Keratinocyte (primary cell): ENCODE data around the gene FGFBP2. TPM values are rescaled to one million over a fixed set of nuclear protein-coding genes. Genes with fewer than 3 reads are reported as not detected.
A peak's percentile ranks its signal among the peaks of the same experiment; 100 is the strongest.

Source experiments
- DNase-seq: peaks from one replicate; pipeline ENCODE4 v3.0.0-alpha.2; 2011; ENCODE audit warnings: low read depth, missing footprints, low spot score
- FAIRE-seq: peaks from 2 replicates; lab custom pipeline; 2011; peaks lifted over from hg19 to GRCh38; lab: Jason Lieb, UNC
- H2AFZ ChIP-seq: 2 replicates; pipeline ENCODE4 v1.6.0; 2012; ENCODE audit warnings: low read length, control low read depth, inconsistent platforms; ENCODE audit not compliant: control insufficient read depth
- H3K27ac ChIP-seq: 2 replicates; pipeline ENCODE4 v1.5.1; 2011; ENCODE audit warnings: low read length; ENCODE audit not compliant: control insufficient read depth, insufficient read depth
- H3K27me3 ChIP-seq: 3 replicates; pipeline ENCODE4 v1.6.0; 2011; ENCODE audit warnings: low read length; ENCODE audit not compliant: control insufficient read depth, insufficient read depth; ENCODE audit errors: extremely low read depth
- H3K36me3 ChIP-seq, 2 experiments: 2 replicates in 1 of 2; 3 replicates in 1 of 2; pipeline ENCODE4 v1.5.1; 2011; ENCODE audit warnings: low read length in 2 of 2, mild to moderate bottlenecking in 1 of 2; ENCODE audit not compliant: control insufficient read depth in 2 of 2, insufficient read depth in 2 of 2; ENCODE audit errors: extremely low read depth in 1 of 2
- H3K4me1 ChIP-seq: 3 replicates; pipeline ENCODE4 v1.5.1; 2011; ENCODE audit warnings: low read length; ENCODE audit not compliant: control insufficient read depth, insufficient read depth; ENCODE audit errors: extremely low read depth
- H3K4me2 ChIP-seq: 3 replicates; pipeline ENCODE4 v1.6.0; 2011; ENCODE audit warnings: low read depth, low read length; ENCODE audit not compliant: control insufficient read depth, insufficient read depth; ENCODE audit errors: extremely low read depth
- H3K4me3 ChIP-seq, 3 experiments: fragments of 200-600 bp in 1 of 3; sonication (generic) in 1 of 3; 2 replicates in 2 of 3; 3 replicates in 1 of 3; pipeline ENCODE4 v1.5.1; 2011 to 2016; ENCODE audit warnings: low read length in 3 of 3, mild to moderate bottlenecking in 3 of 3, control low read depth in 2 of 3, inconsistent platforms in 1 of 3, low read depth in 1 of 3, mixed read lengths in 1 of 3, mixed run types in 1 of 3, moderate library complexity in 1 of 3; ENCODE audit not compliant: control insufficient read depth in 2 of 3, insufficient read depth in 2 of 3; ENCODE audit errors: extremely low read depth in 1 of 3
- H3K79me2 ChIP-seq: 2 replicates; pipeline ENCODE4 v1.6.0; 2012; ENCODE audit warnings: low read length; ENCODE audit not compliant: control insufficient read depth, insufficient read depth
- H3K9ac ChIP-seq: 3 replicates; pipeline ENCODE4 v1.6.0; 2011; ENCODE audit warnings: low read length; ENCODE audit not compliant: control insufficient read depth, insufficient read depth; ENCODE audit errors: extremely low read depth
- H3K9me1 ChIP-seq: 3 replicates; pipeline ENCODE4 v1.6.0; 2011; ENCODE audit warnings: low read length; ENCODE audit not compliant: control insufficient read depth, insufficient read depth; ENCODE audit errors: extremely low read depth
- H3K9me3 ChIP-seq: 2 replicates; pipeline ENCODE4 v1.5.1; 2012; ENCODE audit warnings: low read depth, low read length; ENCODE audit not compliant: control insufficient read depth
- H4K20me1 ChIP-seq: 3 replicates; pipeline ENCODE4 v1.6.0; 2011; ENCODE audit warnings: low read length; ENCODE audit not compliant: control insufficient read depth, insufficient read depth; ENCODE audit errors: extremely low read depth
- EZH2 ChIP-seq: IDR thresholded peaks from one replicate; pipeline ENCODE4 v1.6.1; 2012; ENCODE audit warnings: inconsistent platforms, mild to moderate bottlenecking, low read length, moderate library complexity
- dilution Hi-C: fragments of 300-500 bp; cut with MboI; formaldehyde crosslinking; loops from one replicate; pipeline ENCODE4 v1.7.0; 2020; ENCODE audit warnings: low sequenced_read_pairs; ENCODE audit not compliant: extremely low pct_ligation_motif_present
- polyA plus RNA-seq, 5 experiments: library from polyadenylated mRNA; depleted of rRNA in 3 of 5; stranded (reverse) in 3 of 5; stranded (forward) in 1 of 5; unstranded in 1 of 5; fragments of >200 nt; gene quantifications; 1 replicate in 1 of 5; 2 replicates in 3 of 5; 3 replicates in 1 of 5; pipeline versions ENCODE4 v1.2.1 to v1.2.3, GENCODE V29; 2011 to 2012; ENCODE audit warnings: missing spikeins in 2 of 5, low read depth in 1 of 5, low replicate concordance in 1 of 5
- TF ChIP-seq, protein P1 (sequence below), 3 experiments: IDR thresholded peaks in 1 of 3; conservative IDR thresholded peaks in 1 of 3; optimal IDR thresholded peaks in 1 of 3; 2 replicates in 2 of 3; 3 replicates in 1 of 3; pipeline versions ENCODE3 to v1.5.1; 2011; ENCODE audit warnings: low read length in 3 of 3, mild to moderate bottlenecking in 3 of 3, moderate library complexity in 2 of 3, control low read depth in 1 of 3, inconsistent platforms in 1 of 3; ENCODE audit not compliant: insufficient read depth in 2 of 3; ENCODE audit errors: extremely low read depth in 1 of 3

Gene FGFBP2
- polyA plus RNA-seq, 1 donor (not counting 4 experiments of a cell fraction or from before 2014, with no cell fraction given), result not detected

DNA sequence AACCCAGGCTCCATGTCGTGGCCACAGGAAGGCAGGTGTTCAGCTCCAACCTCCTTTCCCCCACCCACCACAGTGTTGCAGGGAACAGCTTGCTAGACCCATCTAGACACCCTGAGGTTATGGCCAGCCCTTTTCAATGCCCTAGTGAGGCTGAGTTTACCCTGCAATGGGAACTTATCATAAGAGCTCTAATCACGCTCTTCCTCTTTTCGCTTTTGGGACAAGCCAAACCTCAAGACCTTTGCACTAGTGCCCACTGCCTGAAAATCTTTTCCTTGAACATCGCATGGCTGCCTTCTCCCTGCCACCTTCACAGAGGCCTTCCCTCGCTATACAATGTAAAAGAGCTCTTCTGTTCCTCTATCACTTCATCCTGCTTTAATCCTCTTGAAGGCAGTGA lies 2.4 kb upstream of the FGFBP2 start:
- no peak for TF ChIP-seq EZH2
- TF ChIP-seq, protein P1, sequence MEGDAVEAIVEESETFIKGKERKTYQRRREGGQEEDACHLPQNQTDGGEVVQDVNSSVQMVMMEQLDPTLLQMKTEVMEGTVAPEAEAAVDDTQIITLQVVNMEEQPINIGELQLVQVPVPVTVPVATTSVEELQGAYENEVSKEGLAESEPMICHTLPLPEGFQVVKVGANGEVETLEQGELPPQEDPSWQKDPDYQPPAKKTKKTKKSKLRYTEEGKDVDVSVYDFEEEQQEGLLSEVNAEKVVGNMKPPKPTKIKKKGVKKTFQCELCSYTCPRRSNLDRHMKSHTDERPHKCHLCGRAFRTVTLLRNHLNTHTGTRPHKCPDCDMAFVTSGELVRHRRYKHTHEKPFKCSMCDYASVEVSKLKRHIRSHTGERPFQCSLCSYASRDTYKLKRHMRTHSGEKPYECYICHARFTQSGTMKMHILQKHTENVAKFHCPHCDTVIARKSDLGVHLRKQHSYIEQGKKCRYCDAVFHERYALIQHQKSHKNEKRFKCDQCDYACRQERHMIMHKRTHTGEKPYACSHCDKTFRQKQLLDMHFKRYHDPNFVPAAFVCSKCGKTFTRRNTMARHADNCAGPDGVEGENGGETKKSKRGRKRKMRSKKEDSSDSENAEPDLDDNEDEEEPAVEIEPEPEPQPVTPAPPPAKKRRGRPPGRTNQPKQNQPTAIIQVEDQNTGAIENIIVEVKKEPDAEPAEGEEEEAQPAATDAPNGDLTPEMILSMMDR (optimal IDR thresholded peaks at IDR 0.05 in 1 of 3, IDR thresholded peaks at IDR 0.05 in 1 of 3, conservative IDR thresholded peaks at IDR 0.05 in 1 of 3; ENCODE audit: extremely low read depth in 1 of 3, insufficient read depth in 2 of 3, low read length in 3 of 3), result no peak
- dilution Hi-C loops, result no loop called here
- no peaks in the 10 kb centered on the region for H3K9me3 ChIP-seq
- H3K27me3 ChIP-seq, result peaks cover 5% of the 10 kb centered on the region
- no peaks in the 10 kb centered on the region for H3K9me1 ChIP-seq
- H2AFZ ChIP-seq, result no peak overlapping the region
- no peak for FAIRE-seq
- no peak for DNase-seq
- no peaks in the 10 kb centered on the region for H3K36me3 ChIP-seq
- H3K27ac ChIP-seq, result no peak overlapping the region
- H3K4me3 ChIP-seq, result no peak overlapping the region
- no peaks in the 10 kb centered on the region for H3K4me1 ChIP-seq
- H3K4me2 ChIP-seq, result no peak overlapping the region
- H4K20me1 ChIP-seq, result no peaks in the 10 kb centered on the region
- H3K79me2 ChIP-seq, result no peaks in the 10 kb centered on the region
- H3K9ac ChIP-seq, result no peak overlapping the region

DNA sequence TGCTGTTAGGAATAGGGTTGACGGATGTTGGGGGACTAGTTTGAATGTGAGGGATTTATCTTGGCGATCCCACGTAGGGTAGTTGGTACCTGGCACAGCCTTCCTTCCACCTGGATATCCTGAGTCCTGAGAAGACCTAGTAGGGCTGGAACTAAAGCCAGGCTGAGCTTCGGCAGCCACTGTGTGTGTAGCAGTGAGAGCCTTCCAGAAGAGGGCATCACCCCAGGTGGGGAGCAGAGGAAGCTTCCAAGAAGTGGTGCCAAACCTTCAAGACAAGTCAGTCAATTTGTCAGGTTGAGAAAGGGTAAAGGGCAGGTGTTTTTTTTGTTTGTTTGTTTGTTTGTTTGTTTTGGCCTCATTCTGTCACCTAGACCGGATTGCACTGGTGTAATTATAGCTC lies 1.2 kb upstream of the FGFBP2 start:
- Histone ChIP-seq H3K4me1 (no peaks in the 10 kb centered on the region), H3K27ac (no peak overlapping the region), H3K9me1 (no peaks in the 10 kb centered on the region), H2AFZ (no peak overlapping the region), H3K79me2 (no peaks in the 10 kb centered on the region), H3K9me3 (no peaks in the 10 kb centered on the region), H4K20me1 (no peaks in the 10 kb centered on the region), H3K27me3 (peaks cover 5% of the 10 kb centered on the region), H3K4me3 (no peak overlapping the region), H3K36me3 (no peaks in the 10 kb centered on the region), H3K9ac (no peak overlapping the region), H3K4me2 (no peak overlapping the region)
- no peak for FAIRE-seq
- no peak for TF ChIP-seq EZH2
- TF ChIP-seq, protein P1 (optimal IDR thresholded peaks at IDR 0.05 in 1 of 3, IDR thresholded peaks at IDR 0.05 in 1 of 3, conservative IDR thresholded peaks at IDR 0.05 in 1 of 3; ENCODE audit: extremely low read depth in 1 of 3, insufficient read depth in 2 of 3, low read length in 3 of 3), result peak in 2 of 3 experiments; percentile 40 to 48
- no peak for DNase-seq
- dilution Hi-C loops, result no loop called here
